Activated T-cell treated with anti-CD3 and anti-CD28 coated beads, Interleukin-2, amount 50 U/mL, for 24 hours (primary cell): ENCODE results near the gene AIFM1.

ENCODE experiments used
- DNase-seq: peaks from one replicate; pipeline ENCODE4 v3.0.0-alpha.2; 2020
- H3K27ac Mint-ChIP-seq: 2 replicates; pipeline ENCODE4 v1.8.0; 2020; ENCODE audit warnings: mild to moderate bottlenecking, mixed read lengths
- H3K27me3 Mint-ChIP-seq: 2 replicates; pipeline ENCODE4 v1.8.0; 2020; ENCODE audit warnings: mixed read lengths
- H3K36me3 Mint-ChIP-seq: 2 replicates; pipeline ENCODE4 v1.8.0; 2020; ENCODE audit warnings: low read depth, mixed read lengths
- H3K4me1 Mint-ChIP-seq: 2 replicates; pipeline ENCODE4 v1.8.0; 2020; ENCODE audit warnings: low read depth, mixed read lengths
- H3K4me3 Mint-ChIP-seq: 2 replicates; pipeline ENCODE4 v1.8.0; 2020; ENCODE audit warnings: mild to moderate bottlenecking, moderate library complexity, mixed read lengths
- H3K9me3 Mint-ChIP-seq: 2 replicates; pipeline ENCODE4 v1.8.0; 2020; ENCODE audit warnings: mixed read lengths

The AIFM1 gene

GRCh38 chrX:130176354-130176776 is 10.7 kb upstream of the AIFM1 start:
- Mint-ChIP-seq H3K4me1 (peaks cover 54% of the 10 kb centered on the region), H3K27me3 (peaks cover 3% of the 10 kb centered on the region), H3K36me3 (peaks cover 13% of the 10 kb centered on the region), H3K4me3 (peak overlapping the region; percentile 6), H3K9me3 (no peaks in the 10 kb centered on the region), H3K27ac (peak overlapping the region; percentile 35)
- DNase-seq, result no peak

DNA sequence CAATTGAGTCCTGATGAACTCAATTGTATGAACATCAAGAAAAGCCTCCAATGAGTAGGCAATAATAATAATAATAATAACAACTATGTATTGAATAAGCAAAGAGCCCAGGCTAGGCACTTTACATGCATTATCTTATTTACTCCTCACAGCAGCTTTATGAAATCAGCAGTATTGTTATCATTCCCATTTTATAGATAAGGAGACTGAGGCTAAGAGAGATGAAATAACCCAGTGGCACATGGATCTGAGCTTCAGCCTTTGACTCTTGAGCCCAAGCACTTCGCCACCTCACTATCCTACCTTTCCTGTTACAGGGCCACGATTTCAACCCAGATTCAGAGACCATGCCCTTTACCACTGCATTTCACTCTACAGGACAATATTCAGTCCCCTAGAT is 9.3 kb upstream of the AIFM1 start:
- peak overlapping the region; percentile 11 for H3K4me3 Mint-ChIP-seq
- peaks cover 61% of the 10 kb centered on the region for H3K4me1 Mint-ChIP-seq
- no peak for DNase-seq
- H3K9me3 Mint-ChIP-seq, result no peaks in the 10 kb centered on the region
- H3K27ac Mint-ChIP-seq, result peak overlapping the region; percentile 75
- H3K36me3 Mint-ChIP-seq, result peaks cover 13% of the 10 kb centered on the region
- H3K27me3 Mint-ChIP-seq, result no peaks in the 10 kb centered on the region

GRCh38 chrX:130174045-130174704 is 8.5 kb upstream of the AIFM1 start:
- Mint-ChIP-seq H3K4me3 (peak overlapping the region; percentile 89), H3K4me1 (peaks cover 53% of the 10 kb centered on the region)

GRCh38 chrX:130173190-130173895 is 7.7 kb upstream of the AIFM1 start:
- H3K4me3 Mint-ChIP-seq, result peak overlapping the region; percentile 89

More at GRCh38 chrX:130174045-130174704, 8.5 kb upstream of the AIFM1 start:
- no peaks in the 10 kb centered on the region for H3K9me3 Mint-ChIP-seq
- H3K36me3 Mint-ChIP-seq, result peaks cover 12% of the 10 kb centered on the region
- peak overlapping the region; percentile 74 for H3K27ac Mint-ChIP-seq
- DNase-seq, result peak; percentile 31
- H3K27me3 Mint-ChIP-seq, result no peaks in the 10 kb centered on the region

DNA sequence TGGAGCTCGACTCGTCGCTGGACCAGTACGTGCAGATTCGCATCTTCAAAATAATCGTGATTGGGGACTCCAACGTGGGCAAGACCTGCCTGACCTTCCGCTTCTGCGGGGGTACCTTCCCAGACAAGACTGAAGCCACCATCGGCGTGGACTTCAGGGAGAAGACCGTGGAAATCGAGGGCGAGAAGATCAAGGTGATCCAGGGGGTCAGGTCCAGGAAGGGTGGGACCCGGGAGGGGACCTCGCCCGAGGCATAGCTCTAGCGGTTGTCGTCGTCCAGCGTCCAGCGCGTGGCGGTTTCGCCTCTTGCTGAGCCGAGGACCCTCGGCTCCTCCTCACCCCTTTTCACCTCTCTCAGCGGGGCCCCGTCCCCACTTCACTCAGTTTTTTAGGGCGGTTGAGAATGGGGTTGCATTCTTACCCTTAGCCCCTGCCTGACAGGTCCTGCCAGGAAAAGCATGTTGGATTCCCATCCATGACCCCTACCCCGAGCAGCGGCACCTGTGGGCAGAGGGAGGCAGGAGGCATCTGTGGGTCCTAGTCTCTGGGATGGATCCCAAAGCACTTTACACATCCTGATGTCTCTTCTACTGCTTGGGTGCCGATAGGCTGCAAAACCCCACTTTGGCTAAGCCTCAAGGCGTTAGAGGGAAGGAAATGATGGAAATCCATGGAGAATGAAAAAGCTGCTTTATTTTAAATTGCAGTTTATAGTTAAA is 6.6 kb upstream of the AIFM1 start:
- H3K4me1 Mint-ChIP-seq, result peaks cover 44% of the 10 kb centered on the region
- no peak for DNase-seq
- H3K27me3 Mint-ChIP-seq, result peaks cover 4% of the 10 kb centered on the region
- peak overlapping the region; percentile 74 for H3K27ac Mint-ChIP-seq
- H3K36me3 Mint-ChIP-seq, result peaks cover 5% of the 10 kb centered on the region
- peak overlapping the region; percentile 89 for H3K4me3 Mint-ChIP-seq
- H3K9me3 Mint-ChIP-seq, result no peaks in the 10 kb centered on the region

More at GRCh38 chrX:130173190-130173895, 7.7 kb upstream of the AIFM1 start:
- H3K27ac Mint-ChIP-seq, result peak overlapping the region; percentile 74
- peaks cover 12% of the 10 kb centered on the region for H3K36me3 Mint-ChIP-seq
- peak; percentile 52 for DNase-seq
- H3K27me3 Mint-ChIP-seq, result peaks cover 3% of the 10 kb centered on the region
- no peaks in the 10 kb centered on the region for H3K9me3 Mint-ChIP-seq
- peaks cover 51% of the 10 kb centered on the region for H3K4me1 Mint-ChIP-seq

DNA sequence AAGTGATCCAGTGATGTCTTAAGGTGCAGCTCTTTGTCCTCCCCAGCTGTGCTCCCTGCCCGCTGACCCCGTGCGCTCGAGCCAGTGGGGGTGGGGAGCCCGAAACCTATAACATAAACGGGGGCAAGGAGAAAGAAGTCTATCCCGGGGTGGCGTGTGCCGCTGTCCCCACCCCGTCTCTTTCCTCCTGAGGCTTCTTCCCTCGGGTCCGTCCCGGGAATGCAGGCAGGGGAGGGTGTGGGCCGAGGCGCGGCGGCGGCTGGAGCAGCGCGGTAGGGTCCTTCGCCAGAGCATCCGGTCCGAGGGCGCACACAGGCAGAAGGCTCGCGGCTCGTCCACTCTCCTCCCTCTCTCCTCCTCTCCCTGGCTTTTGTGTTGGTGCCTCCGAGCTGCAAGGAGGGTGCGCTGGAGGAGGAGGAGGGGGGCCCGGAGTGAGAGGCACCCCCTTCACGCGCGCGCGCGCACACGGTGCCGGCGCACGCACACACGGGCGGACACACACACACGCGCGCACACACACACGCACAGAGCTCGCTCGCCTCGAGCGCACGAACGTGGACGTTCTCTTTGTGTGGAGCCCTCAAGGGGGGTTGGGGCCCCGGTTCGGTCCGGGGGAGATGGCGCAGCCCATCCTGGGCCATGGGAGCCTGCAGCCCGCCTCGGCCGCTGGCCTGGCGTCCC is 5.9 kb upstream of the AIFM1 start, which contains the start of gene RAB33A:
Gene RAB33A (plus strand): TSS at position 517 of the 681 bp plus-strand sequence. CDS start 101 bp downstream, at position 618.
- peaks cover 5% of the 10 kb centered on the region for H3K36me3 Mint-ChIP-seq
- peak within 1 kb of the TSS; percentile 86 for H3K27ac Mint-ChIP-seq
- peak within 1 kb of the TSS; percentile 89 for H3K4me3 Mint-ChIP-seq
- no peaks in the 10 kb centered on the region for H3K9me3 Mint-ChIP-seq
- peaks cover 43% of the 10 kb centered on the region for H3K4me1 Mint-ChIP-seq
- H3K27me3 Mint-ChIP-seq, result peaks cover 4% of the 10 kb centered on the region
- peak; percentile 63 for DNase-seq

- DNase-seq, result peak; percentile 75
- H3K27me3 Mint-ChIP-seq, result peaks cover 4% of the 10 kb centered on the region
- no peaks in the 10 kb centered on the region for H3K9me3 Mint-ChIP-seq
- peaks cover 37% of the 10 kb centered on the region for H3K4me1 Mint-ChIP-seq
- H3K36me3 Mint-ChIP-seq, result peaks cover 5% of the 10 kb centered on the region
- H3K4me3 Mint-ChIP-seq, result peak overlapping the region; percentile 89
- H3K27ac Mint-ChIP-seq, result peak overlapping the region; percentile 86
Observed at GRCh38 chrX:130170752-130171445, 5.3 kb upstream of the AIFM1 start.

GRCh38 chrX:130167040-130167439 is 1.4 kb upstream of the AIFM1 start:
- peak overlapping the region; percentile 81 for H3K4me3 Mint-ChIP-seq
- H3K36me3 Mint-ChIP-seq, result peaks cover 21% of the 10 kb centered on the region
- DNase-seq, result no peak
- no peaks in the 10 kb centered on the region for H3K9me3 Mint-ChIP-seq
- H3K27me3 Mint-ChIP-seq, result peaks cover 10% of the 10 kb centered on the region
- peak overlapping the region; percentile 93 for H3K27ac Mint-ChIP-seq
- peaks cover 35% of the 10 kb centered on the region for H3K4me1 Mint-ChIP-seq

- Mint-ChIP-seq H3K27ac (peak overlapping the region; percentile 93), H3K4me3 (peak overlapping the region; percentile 81), H3K36me3 (peaks cover 24% of the 10 kb centered on the region), H3K27me3 (peaks cover 12% of the 10 kb centered on the region), H3K9me3 (no peaks in the 10 kb centered on the region), H3K4me1 (peaks cover 38% of the 10 kb centered on the region)
- DNase-seq, result no peak
Observed at GRCh38 chrX:130166503-130166777, 799 bp upstream of the AIFM1 start.

GRCh38 chrX:130165181-130165702 is 399 bp downstream of the AIFM1 start:
- peaks cover 12% of the 10 kb centered on the region for H3K27me3 Mint-ChIP-seq
- DNase-seq, result no peak
- H3K4me3 Mint-ChIP-seq, result peak overlapping the region; percentile 81
- H3K9me3 Mint-ChIP-seq, result no peaks in the 10 kb centered on the region
- peaks cover 24% of the 10 kb centered on the region for H3K36me3 Mint-ChIP-seq
- peak overlapping the region; percentile 93 for H3K27ac Mint-ChIP-seq
- peaks cover 33% of the 10 kb centered on the region for H3K4me1 Mint-ChIP-seq

GRCh38 chrX:130163398-130163797 is 2.2 kb downstream of the AIFM1 start:
- Mint-ChIP-seq H3K36me3 (peaks cover 24% of the 10 kb centered on the region), H3K9me3 (no peaks in the 10 kb centered on the region), H3K4me1 (peaks cover 47% of the 10 kb centered on the region), H3K4me3 (peak overlapping the region; percentile 54), H3K27me3 (peaks cover 9% of the 10 kb centered on the region), H3K27ac (peak overlapping the region; percentile 66)
- DNase-seq, result no peak

DNA sequence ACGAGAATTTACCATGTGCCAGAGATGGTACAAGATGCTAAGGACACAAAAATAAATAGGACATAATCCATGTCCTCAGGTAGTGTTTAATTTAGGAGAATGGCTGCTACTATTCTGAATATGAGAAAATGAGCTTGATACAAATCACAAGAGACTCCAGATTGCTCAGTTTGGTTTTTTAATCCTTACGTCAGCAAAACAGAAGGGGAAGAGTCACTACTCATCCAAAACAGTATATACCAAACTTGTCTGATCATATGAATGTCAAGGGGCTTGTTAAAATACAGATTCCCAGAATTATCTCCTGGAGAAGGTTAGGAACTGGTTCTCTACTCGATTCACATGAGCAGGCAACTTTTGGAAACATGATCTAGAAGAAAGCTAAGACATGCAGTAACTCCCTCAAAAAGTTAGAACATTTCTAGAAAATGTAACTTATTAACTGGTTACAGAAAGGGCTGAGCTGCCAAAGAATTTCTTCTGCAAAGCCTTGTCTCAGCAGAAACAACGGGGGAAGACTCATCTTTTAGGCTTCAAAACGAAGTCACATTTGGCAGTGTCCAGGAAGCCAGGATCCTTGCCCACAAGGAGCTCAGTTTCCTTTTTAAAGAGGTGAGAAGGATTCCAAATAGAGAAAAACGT is 3.4 kb downstream of the AIFM1 start:
- peaks cover 25% of the 10 kb centered on the region for H3K36me3 Mint-ChIP-seq
- H3K4me1 Mint-ChIP-seq, result peaks cover 47% of the 10 kb centered on the region
- no peaks in the 10 kb centered on the region for H3K9me3 Mint-ChIP-seq
- DNase-seq, result no peak
- H3K27ac Mint-ChIP-seq, result no peak overlapping the region
- peaks cover 8% of the 10 kb centered on the region for H3K27me3 Mint-ChIP-seq
- H3K4me3 Mint-ChIP-seq, result no peak overlapping the region

DNA sequence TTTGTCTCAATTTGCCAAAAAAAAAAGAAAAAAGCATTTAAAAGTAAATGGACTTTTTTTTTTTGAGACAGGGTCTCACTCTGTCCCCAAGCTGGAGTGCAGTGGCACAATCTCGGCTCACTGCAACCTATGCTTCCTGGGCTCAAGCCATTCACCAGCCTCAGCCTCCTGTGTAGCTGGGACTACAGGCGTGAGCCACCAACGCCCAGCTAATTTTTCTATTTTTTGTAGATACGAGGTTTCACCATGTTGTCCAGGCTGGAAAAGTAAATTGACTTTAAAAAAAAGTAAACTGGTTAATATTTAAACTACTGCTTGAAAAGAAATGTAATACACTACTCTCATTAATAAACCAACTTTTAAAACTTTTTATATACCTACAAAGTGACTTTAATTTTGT is 5.9 kb downstream of the AIFM1 start:
- DNase-seq, result no peak
- H3K9me3 Mint-ChIP-seq, result no peaks in the 10 kb centered on the region
- peak overlapping the region; percentile 18 for H3K27ac Mint-ChIP-seq
- peaks cover 14% of the 10 kb centered on the region for H3K27me3 Mint-ChIP-seq
- peaks cover 33% of the 10 kb centered on the region for H3K36me3 Mint-ChIP-seq
- H3K4me1 Mint-ChIP-seq, result peaks cover 38% of the 10 kb centered on the region
- H3K4me3 Mint-ChIP-seq, result no peak overlapping the region
